AG08396 (cell line): ENCODE data around the gene DCXR.

Source experiments
- DNase-seq: peaks from one replicate; pipeline ENCODE4 v3.0.0; 2012; ENCODE audit warnings: low spot score, mixed read lengths

Gene DCXR

DNA sequence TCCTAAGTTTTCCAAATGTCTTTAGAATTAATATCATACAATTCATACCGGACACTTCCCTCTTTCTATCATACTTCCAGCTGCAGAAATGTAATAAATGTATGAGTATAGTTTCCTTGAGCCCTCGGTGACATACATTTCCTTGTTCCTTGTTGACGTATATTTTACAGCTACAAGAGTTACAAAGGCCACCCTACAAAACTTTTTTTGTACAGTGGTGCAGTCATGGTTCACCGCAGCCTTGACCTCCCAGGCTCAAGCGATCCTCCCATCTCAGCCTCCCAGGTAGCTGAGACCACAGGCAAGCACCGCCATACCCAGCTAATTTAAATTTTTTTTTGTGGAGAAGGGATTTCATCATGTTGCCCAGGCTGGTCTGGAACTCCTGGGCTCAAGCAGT is 35.3 kb upstream of the DCXR start:
- DNase-seq, result no peak

DNA sequence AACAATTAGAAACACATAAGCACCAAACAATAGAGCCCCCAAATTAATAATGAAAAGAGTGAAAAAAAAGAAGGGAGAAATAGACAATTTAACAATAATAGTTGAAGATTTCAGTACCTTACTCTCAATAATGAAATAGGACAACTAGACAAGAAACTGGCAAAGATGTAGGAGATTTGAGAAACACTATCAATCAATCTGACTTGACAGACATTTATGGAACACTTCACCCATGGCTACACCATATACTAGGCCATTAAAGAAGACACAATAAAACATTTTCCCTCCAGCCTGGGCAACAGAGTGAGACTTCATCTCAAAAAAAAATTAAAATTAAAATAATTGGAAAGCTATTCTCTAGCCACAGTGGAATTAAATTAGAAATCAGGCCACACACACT is 33.1 kb upstream of the DCXR start:
- DNase-seq, result no peak

DNA sequence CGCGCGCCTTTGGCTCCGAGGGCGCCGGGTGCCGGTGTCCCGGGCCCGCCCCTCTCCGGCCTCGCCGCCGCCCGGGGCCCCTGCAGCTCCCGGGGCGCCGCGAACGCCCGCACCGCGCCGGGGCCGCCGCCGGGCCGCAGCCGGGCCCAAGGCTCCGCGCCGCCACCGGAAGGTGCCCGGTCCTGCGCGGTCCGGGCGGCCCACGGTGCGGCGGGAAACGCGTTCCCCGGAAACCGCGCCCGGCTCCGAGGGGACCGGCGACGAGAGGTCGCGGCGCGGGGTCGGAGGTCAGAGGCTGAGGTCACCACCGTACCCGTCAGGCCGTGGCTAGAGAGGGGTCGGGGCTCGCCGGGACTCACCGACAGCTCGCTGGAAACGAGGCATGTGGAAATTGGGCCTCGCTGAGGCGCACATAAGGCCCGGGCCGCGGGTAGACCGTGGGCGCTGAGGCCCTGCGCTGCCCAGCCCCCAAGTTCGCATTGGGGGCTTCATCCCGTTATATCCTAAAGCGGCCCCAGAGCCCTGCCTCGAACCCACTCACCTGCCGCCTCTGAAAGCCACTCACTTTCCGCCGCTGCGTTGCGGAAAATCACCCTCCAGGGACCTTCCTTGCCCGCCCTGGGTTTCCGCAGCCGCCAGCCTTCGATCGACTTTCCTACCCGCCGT is 28.3 kb upstream of the DCXR start, which contains the start of gene DUS1L:
TSS of gene DUS1L (minus strand) at position 167 of the 666 bp plus-strand sequence. CDS start 745 bp downstream, outside the sequence.
- DNase-seq, result peak; percentile 95

DNA sequence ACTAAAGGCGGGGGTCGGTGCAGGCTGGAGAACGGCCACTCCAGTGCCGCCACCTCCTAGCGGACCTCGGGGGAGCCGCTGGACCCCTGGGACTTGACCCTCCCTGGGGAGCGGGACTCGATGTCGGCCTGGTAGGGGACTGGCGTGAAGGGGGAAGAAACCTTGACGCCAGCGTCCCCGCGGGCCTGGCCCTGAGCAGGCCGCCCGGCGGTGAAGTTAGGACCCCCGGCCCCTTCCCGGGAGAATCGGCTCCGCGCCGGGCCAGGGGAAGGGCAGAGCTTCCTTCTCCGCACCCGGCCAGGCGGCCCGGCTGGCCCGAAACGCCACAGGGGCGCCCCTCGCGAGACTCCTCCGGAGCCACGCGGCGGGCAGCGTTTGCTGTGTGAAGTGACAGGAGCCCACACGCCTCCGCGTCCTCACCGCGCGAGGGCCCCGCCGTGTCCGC is 27.7 kb upstream of the DCXR start:
- peak; percentile 89 for DNase-seq

DNA sequence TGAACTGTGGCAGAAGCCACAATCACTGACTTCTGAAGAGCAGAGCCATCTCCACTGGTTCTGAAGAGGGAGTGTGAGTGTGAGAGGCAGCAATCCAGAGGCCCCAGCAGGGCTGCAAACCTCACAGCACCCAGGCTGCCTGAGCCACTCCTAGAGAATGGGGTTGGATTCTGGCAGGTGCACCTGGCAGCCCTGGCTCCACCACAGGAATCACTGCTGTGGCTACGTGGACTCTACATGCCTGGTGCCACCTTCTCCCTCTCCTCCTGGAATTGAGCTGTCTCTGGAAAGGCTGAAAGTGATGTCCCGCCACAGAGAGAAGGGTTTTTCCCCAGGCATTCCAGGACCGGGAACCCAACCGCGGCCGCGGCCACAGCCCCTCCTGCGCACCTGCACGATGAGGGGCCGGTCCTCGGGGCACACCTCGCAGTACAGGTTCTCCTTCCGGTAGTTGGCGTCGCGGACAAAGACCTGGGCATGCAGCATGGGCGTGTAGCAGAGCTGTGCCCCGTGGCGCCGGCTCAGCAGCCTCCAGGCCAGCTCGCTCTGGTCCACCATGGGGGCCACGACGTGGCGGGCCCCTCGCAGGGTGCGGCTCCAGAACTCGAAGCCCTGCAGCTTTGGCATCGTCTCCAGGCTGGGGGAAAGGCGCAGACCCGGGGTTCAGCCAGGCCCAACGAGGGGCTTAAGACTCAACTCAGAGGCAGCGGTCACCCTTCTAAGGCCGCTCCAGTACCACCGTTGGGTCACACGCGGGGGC is 27.1 kb upstream of the DCXR start:
- peak; percentile 52 for DNase-seq

DNA sequence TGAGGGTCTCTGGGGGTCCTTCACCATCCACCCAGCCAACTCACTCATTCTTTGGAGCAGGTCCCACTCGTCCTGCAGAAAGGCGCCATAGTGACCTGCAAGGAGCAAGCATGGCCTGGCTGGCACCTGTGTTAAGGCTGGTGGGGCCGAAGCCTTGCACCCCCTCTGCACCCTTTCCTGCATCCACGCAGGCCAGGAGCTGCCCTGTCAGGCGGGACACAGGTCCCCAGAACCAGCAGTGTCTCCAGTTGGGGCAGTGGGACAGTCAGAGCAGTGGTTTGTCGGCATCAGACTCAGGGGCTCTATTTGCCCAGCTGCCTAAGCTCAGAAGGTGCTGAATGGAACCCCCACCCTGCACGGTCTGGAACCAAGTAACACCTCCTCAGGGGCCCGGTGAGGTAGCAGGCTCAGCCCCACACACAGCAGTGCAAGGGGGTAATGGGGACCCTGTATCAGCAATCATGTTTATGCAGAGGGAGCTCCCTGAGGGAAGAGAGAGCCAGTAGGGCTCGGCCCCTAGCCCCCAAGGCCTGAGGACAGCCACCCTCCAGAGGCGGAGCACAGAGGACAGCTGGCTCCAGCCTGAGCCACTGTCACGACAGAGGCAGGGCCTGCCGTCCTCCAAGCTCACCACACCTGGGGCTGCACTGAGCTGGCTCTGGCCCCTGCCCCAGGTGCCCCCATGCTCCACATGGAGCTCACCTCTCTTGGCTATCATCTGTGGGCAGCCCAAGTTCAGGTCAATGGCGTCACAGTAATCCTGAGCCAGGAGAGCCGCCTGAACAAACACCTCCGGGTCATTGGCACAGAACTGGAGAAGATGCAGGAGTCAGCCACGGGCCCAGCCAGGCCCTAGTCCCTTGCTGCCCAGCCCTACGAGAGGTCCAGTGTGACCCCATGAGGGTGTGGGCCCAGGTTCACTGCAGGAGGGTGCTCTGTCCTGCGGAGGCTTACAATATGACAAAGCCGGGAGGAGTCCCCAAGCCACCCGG is 26.2 kb upstream of the DCXR start:
- no peak for DNase-seq

DNA sequence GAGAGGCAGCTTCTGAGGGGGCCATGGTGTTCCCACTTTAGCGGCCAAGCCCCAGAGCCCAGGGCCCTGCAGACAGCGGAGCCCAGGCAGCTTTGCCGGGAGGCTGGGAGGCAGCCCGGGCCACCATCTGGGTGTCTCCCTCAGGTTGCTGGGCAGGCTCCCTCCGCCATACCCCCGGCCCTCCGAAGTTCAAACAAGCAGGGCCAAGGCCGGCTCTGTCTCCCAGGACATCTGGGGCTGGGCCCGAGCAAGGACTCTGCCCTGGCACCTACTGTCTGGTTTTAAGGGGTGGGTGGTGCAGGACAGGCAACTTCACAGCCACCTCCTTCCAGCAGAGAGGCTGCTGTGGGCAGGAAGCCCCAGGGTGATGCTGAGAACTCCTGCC is 25.5 kb upstream of the DCXR start:
- DNase-seq, result no peak

DNA sequence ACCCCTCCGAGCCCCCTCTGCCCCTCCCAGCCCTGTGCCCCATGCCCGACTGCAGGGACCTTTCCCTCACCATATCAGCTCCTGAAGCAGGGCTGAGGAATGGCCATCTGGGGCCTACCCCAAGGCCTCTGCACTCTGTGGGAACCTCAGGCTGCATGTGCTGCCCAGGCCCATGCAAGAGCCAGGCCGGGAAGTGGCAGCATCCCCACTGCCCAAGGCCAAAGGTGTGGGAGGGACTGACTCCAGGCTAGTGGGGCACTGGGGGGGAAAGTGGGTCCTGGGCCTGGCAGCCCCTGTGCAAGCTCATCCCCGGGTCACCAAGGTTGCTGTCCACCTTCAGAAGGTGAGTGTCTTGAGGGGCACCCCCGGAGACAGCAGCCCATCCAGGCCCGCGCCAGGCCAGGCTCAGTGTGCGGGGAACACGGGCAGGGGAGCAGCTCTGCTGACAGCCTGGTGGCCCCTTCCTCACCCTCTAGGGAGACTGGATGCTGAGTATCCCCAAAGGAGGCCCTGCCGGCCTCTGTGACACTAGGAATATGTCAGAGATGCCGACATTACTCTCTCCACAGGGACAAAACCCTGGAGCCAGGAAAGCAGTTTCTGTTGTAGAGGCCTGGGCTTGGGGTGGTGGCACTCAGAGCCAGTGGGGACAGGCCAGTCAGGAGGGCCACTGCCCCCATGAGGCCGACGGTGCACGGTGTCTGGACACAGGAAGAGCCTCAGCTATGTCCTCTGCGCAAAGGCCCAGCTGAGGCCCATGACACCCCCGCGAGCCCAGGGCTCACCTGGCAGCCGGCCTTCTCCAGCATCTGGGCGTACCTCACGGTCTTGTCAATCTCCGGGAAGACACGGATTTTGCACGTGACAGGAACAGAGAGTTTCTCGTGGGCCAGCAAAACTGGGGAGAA is 24.8 kb upstream of the DCXR start:
- DNase-seq, result no peak

DNA sequence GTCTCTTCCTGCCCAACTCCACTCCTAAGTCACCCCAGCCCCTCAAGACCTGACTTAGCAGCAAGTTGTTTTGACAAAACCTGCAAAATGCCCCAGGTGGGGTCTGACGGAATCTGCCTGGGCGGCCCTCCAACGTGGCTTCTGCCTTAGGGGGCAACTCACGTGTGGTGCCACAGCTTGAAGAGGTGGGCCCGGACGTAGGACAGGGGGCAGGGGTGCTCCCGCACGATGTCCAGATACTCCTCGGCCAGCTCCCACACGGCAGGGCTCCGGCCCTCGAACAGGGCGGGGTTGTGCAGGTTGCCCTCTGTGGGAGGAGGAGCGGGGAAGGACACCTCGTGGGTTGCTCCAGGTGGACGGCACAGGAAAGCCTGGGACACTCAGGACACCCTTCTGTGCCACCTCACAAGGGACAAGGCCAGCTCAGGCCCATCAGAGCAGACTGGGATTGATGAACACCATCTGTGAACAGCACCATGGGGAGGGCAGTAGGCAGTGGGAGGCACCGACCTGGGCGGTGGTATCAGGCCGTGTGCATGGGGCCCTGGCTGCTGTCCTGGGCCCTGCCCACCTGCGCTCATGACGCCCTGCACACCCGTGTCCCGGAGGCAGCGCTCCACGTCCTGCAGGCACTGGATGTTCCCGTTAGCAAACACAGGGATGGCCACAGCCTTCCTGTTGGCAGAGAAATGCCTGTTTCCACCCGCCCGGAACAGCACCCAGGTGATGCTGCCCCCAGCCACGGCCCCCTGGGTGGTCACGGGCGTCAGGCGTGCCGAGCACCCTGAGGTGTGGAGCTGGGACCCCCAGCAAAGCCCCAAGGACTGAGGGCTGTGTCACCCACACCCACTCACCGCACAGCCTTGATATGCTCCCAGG is 23.8 kb upstream of the DCXR start:
- DNase-seq, result no peak

DNA sequence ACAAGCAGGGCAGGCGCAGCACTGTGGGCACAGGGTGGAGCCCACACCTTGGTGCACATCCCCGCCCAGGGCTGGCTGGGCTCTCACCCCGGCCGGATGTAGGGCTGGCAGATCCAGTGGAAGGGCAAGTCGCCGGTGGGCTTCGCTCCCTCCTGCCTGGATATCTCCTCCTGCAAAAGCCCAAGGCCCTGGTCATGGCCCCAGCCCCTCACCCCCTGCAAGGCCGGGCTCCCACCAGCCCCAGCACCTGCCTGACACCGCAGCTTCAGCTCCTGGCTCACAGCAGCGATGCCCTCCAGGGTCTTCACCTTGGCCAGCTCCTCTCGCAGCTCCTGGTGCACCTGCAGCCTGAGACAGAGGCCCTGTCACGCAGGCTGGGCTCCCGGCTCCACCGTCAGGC is 23.1 kb upstream of the DCXR start:
- DNase-seq, result no peak

DNA sequence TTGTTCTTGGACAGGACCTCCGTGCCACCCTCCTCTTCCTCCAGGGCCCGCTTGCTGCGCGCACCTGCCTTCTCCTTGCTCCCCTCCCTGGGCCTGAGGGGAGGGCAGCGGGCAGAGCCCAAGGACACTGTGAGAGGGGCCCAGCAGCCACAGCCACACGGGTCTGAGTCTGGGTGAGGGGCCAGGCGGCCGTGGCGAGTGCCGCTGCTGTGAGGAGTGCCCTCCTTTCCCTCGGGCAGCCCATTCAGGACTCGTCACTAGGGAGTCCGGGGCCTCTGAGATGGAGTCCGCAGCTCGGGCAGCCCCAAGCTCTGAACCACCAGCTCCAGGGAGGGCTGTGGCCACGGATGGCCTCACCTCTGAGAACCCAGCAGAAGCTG is 22.5 kb upstream of the DCXR start:
- no peak for DNase-seq

DNA sequence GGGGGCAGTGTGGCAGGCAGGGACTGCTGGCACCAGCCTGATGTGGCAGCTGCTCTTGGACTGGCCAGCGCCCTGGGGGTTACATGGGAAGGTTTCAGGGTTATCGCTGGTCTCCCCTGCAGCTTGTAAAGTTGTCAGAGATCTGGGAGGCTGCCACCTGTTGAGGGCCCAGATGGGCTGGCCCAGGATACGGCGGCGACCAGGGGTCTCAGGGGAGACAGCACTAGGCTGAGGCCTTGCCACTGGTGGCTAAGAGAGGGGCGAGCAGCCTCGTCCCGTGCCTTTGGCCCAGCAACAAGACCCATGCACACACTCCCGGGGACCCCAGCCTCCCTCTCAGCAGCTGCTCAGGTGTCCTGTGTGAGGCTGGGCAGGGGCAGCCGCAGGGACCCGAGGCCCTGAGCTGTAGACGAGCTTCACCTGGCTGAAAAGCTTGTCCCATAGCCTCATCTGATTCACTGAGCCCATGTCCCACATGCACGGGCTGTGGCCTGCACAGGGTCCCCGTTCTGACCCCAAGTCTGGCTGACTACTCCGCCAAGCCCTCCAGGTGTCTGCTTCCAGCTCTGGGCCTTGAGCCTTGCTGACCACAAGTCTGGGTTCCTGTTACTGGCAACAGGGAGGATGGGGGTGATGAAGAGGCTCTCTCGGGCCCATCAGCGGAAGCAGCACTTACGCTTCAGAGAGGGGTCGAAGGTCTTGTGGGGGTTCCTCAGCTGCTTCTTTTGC is 21.9 kb upstream of the DCXR start:
- DNase-seq, result no peak

DNA sequence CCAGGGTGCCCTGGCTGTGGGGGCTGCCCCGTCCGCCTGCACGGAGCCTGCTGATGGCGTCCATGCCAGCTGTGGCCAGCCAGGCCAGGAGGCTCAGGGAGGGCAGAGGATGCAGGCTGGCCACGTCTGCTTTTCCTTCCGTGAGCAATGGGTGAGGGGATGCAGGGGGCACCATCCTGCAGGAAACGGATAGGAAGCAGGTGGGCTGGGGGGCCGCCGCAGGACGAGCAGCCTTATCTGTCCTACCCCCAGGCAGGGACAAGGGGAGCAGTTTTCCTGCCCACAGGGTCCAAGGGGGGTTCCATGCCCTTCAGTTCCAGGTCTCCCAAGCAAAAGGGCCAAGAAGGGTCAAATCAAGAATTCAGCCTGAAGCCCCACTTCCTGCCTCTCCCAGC is 21.4 kb upstream of the DCXR start:
- no peak for DNase-seq

DNA sequence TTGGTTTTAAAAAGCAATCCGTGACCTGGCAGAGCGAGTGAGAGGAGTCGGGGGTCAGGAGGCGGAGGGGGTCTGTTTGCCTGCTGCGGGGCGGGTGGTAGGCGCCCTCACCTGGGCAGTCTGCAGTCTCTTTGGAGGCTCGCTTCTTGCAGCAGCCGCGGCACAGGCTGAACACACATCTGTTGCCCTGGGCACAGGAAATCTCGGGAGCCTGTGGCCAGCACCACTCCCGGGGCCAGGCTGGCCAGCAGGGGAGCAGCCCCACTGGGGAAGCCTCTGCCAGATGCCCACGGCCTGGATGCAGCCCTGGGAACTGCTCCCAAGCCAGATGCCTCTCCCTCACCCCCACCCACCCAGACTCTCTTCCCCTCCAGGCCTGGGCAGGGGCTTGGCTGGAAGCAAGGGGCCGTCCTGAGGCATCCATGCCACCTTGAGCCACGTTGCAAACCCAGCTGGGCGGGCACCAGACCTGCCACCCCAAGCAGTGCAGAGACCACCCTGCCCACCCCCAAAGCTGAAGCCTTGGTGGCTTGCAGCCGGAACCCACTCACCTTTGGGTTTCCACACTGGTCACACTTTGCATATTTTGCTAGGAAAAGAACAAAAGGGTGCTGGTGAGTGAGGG is 20.8 kb upstream of the DCXR start:
- no peak for DNase-seq

DNA sequence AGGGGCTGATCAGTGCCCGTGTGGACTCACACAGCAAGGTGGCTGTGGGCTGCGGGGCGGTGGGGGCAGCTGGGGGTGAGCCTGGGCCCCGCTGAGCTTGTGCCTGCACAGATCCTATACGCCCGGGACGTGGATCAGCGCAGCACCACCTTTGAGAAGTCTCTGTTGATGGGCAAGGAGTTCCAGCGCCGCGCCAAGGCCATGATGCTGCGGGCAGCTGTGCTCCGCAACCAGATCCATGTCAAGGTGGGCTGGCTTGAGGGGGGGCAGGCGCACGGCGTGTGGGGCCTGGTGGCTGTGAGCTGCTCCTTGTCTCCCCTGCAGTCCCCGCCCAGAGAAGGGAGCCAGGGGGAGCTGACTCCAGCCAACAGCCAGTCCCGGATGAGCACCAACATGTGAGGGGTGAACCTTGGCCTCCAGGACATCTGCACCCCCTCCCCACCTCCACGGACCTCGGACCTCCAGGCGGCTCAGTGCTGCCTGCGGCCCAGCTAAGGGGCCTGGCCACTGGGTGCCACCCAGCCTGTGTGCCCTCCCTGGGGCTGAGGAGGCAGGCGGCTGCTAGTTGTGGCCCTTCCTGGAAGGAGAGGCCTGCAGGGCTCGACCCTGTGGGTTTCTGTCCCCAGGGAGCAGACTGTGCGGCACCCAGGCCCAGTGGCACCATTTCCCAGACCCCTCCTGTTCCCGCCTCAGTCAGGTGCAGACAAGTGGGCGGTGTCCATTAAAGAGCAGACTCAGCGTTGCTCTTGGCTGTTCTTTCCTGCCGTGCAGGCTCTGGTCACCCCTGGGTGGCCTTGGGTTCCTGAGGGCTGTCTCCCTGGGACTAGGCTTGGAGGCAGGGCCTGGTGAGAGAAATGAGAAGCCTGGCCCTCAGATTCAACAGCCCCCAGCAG is 19.5 kb upstream of the DCXR start:
- no peak for DNase-seq

DNA sequence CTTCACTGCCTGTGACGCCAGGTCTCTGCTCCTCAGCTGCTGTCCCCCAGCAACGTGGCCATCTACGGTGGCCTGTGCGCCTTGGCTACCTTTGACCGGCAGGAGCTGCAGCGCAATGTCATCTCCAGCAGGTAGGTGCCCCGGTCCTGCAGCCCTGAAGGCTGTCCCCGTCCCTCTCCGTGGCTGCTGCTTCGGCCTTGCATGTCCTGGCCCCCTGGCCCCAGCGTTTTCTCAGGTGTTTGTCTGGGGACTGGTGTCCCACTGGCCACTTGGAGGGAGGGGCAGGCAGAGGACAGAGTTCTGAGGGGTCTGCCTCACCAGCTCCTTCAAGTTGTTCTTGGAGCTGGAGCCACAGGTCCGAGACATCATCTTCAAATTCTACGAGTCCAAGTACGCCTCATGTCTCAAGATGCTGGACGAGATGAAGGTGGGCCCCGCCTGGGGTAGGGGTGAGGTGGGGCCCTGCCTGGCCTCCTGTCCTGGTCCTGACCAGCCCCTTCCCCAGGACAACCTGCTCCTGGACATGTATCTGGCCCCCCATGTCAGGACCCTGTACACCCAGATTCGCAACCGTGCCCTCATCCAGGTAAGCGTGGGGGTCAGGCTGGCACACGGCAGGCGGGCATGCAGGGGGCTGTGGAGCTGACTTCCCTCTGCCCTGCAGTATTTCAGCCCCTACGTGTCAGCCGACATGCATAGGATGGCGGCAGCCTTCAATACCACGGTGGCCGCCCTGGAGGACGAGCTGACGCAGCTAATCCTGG is 18.6 kb upstream of the DCXR start:
- DNase-seq, result no peak
